ENCODE data around the gene KRT27. TPM values are rescaled to one million over a fixed set of nuclear protein-coding genes. Genes with fewer than 3 reads are reported as not detected.
A peak's percentile ranks its signal among the peaks of the same experiment; 100 is the strongest.

Gene KRT27, protein sequence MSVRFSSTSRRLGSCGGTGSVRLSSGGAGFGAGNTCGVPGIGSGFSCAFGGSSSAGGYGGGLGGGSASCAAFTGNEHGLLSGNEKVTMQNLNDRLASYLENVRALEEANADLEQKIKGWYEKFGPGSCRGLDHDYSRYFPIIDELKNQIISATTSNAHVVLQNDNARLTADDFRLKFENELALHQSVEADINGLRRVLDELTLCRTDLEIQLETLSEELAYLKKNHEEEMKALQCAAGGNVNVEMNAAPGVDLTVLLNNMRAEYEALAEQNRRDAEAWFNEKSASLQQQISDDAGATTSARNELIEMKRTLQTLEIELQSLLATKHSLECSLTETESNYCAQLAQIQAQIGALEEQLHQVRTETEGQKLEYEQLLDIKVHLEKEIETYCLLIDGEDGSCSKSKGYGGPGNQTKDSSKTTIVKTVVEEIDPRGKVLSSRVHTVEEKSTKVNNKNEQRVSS
- not detected for total RNA-seq

DNA sequence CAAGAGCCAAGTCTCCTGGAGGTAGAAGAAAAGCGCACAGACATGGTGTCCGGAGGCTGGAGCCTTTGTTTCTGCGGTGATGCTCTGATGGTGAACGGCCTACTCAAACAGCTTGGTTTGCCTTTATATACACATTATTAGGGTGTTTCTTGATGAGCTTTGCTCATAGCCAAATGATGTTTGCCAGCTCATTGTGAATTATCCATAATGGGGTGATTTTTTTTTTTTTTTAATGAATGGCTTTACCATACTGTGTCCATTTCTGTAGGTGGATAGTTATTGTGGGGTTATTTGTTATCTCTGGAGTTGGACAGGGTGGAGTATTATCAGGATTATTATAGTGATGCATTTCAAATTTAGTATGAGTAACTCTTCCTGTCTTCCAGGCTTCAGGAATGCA, at the start of gene KRT27:
KRT27 (minus strand) TSS at position 101 of the 400 bp plus-strand sequence; CDS start at position 44, 57 bp downstream.
- POLR2A ChIA-PET: no interaction called here

DNA sequence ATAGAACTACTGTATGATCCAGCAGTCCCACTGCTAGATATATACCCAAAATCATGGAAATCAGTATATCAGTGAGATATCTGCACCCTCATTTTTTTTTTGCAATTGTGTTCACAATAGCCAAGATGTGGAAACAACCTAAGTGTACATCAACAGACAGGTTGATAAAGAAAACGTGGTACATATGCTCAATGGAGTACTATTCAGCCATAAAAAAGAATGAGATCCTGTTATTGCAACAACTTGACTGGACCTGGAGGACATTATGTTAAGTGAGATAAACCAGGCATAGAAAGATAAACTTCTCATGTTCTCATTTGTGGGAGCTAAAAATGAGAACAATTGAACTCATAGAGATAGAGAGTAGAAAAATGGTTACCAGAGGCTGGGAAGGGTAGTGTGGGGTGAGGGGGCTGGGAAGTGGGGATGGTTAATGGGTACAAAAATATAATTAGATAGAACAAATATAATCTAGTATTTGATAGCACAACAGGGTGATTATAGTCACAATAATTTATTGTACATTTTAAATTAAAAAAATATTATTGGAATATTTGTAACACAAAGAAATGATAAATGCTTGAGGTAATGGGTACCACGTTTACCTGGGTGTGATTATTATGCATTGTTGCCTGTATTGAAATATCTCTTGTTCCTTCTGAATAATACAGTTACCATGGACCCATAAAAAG, 47.9 kb upstream of the KRT27 start:
- Mint-ChIP-seq H3K27me3 (no peaks in the 10 kb centered on the region), H3K4me1 (ENCODE audit: low read depth) (peaks cover 15% of the 10 kb centered on the region), H3K27ac (no peak overlapping the region), H3K4me3 (no peak overlapping the region), H3K36me3 (ENCODE audit: low read depth) (peaks cover 1% of the 10 kb centered on the region), H3K9me3 (no peaks in the 10 kb centered on the region)
- intact Hi-C loops (cut with micrococcal nuclease): no loop called here
- POLR2A ChIA-PET: no interaction called here
- no peak for DNase-seq
- ATAC-seq: no peak
- CTCF ChIA-PET: no interaction called here
- TF ChIP-seq, protein P1, sequence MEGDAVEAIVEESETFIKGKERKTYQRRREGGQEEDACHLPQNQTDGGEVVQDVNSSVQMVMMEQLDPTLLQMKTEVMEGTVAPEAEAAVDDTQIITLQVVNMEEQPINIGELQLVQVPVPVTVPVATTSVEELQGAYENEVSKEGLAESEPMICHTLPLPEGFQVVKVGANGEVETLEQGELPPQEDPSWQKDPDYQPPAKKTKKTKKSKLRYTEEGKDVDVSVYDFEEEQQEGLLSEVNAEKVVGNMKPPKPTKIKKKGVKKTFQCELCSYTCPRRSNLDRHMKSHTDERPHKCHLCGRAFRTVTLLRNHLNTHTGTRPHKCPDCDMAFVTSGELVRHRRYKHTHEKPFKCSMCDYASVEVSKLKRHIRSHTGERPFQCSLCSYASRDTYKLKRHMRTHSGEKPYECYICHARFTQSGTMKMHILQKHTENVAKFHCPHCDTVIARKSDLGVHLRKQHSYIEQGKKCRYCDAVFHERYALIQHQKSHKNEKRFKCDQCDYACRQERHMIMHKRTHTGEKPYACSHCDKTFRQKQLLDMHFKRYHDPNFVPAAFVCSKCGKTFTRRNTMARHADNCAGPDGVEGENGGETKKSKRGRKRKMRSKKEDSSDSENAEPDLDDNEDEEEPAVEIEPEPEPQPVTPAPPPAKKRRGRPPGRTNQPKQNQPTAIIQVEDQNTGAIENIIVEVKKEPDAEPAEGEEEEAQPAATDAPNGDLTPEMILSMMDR (IDR thresholded peaks at IDR 0.05): no peak

More for the DNA sequence above, at the start of gene KRT27:
- Mint-ChIP-seq H3K27ac (no peak within 1 kb of the TSS), H3K4me1 (ENCODE audit: low read depth) (no peaks in the 10 kb centered on the region), H3K9me3 (no peaks in the 10 kb centered on the region), H3K27me3 (peaks cover 29% of the 10 kb centered on the region), H3K4me3 (no peak within 1 kb of the TSS), H3K36me3 (ENCODE audit: low read depth) (no peaks in the 10 kb centered on the region)
- DNase-seq (no peak), ATAC-seq (no peak)
- CTCF ChIA-PET: no interaction called here
- intact Hi-C loops (cut with micrococcal nuclease): loop anchor here (10.0 kb wide), 1 partner anchor 158 kb away; no protein-coding TSS in a partner anchor
- TF ChIP-seq, protein P1 (IDR thresholded peaks at IDR 0.05): no peak

DNA sequence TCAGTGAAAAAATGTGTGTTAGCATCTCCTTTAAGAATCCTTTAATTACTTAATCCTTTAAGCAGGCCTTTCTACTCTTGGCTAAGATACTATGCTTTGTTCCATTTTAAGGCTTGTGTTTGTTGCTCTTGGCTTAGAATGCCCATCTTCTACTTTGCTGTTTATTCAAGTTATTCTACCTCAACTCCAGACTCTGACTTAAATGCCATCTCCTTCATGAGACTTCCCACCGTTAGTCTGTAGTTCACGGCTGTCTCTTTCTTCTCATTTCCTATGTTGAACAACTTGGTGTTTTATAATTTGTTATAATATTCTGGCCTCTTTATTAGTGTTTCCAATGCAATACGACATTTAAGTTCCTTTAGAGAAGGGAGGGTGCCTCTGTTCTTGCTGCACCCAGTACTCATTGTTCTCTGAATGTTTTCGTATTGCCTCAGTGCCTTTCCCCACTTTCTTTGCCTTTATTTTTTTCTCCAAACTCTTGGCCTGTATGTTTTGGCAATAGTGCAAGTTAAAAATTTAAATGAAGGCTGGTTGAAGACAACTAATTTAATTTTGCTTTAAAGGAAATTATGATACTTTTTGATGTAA, 46.2 kb upstream of the KRT27 start:
- Mint-ChIP-seq H3K27me3 (no peaks in the 10 kb centered on the region), H3K36me3 (ENCODE audit: low read depth) (peaks cover 4% of the 10 kb centered on the region), H3K9me3 (no peaks in the 10 kb centered on the region), H3K4me3 (no peak overlapping the region), H3K27ac (no peak overlapping the region), H3K4me1 (ENCODE audit: low read depth) (peaks cover 18% of the 10 kb centered on the region)
- ChIA-PET CTCF (interaction anchor here (1.5 to 1.7 kb wide), 2 partner anchors 10 to 13 kb away, joined by 3 to 6 read pairs; no protein-coding TSS in a partner anchor), POLR2A (no interaction called here)
- ATAC-seq (no peak), DNase-seq (no peak)
- intact Hi-C loops (cut with micrococcal nuclease): no loop called here
- TF ChIP-seq, protein P1 (IDR thresholded peaks at IDR 0.05): no peak

DNA sequence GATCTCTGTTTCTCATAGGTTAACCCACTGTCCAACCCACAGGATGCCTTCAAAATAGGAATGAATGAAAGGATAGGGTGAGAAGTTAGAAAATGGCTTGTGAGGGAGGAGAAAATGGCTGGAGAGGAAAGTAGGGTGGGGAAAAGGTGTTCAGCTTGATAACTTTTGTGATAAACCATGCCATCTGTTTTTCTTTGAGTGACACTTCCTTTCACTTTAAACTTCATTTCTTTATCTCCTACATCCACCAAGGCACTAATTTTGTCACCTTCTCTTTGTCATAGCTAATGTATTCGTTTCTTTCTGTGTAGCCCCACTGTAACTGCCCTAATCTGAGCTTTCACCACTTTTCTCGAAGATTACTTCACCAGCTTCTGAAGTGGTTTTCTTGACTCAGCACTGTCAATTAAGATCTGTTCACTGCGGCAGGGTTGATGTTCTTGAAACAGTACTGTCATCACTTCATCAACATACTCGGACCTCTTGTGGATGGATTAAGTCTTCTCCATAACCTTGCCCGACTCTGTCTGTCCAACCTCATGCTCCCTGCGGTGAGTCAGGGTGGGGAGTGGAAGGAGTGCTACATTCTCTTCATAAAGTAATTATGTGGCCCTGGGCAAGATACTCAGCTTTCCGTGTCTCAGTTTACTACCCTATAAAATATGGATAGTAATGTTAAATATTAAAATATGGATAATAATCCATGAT, 45.5 kb upstream of the KRT27 start:
- intact Hi-C loops (cut with micrococcal nuclease): no loop called here
- peaks cover 5% of the 10 kb centered on the region for H3K36me3 Mint-ChIP-seq (ENCODE audit: low read depth)
- POLR2A ChIA-PET: no interaction called here
- ATAC-seq (peak; percentile 83), DNase-seq (peak; percentile 13)
- TF ChIP-seq, protein P1 (IDR thresholded peaks at IDR 0.05): no peak
- H3K4me3 Mint-ChIP-seq: no peak overlapping the region
- CTCF ChIA-PET: interaction anchor here (1.0 to 1.7 kb wide), 4 partner anchors 9 to 18 kb away, joined by 3 to 6 read pairs (median 3); no protein-coding TSS in a partner anchor
- H3K9me3 Mint-ChIP-seq: no peaks in the 10 kb centered on the region
- H3K27ac Mint-ChIP-seq: peak overlapping the region; percentile 55
- peaks cover 15% of the 10 kb centered on the region for H3K4me1 Mint-ChIP-seq (ENCODE audit: low read depth)
- no peaks in the 10 kb centered on the region for H3K27me3 Mint-ChIP-seq

Data from activated CD8-positive, alpha-beta T cell treated with anti-CD3 and anti-CD28 coated beads for 36 hours (primary cell).